DOHH2 (cell line): ENCODE data around the gene NEURL3.

Source experiments
- EZH2phosphoT487 ChIP-seq: fragments of 200-600 bp; sonication (generic); IDR thresholded peaks from 2 replicates; pipeline ENCODE4 v1.6.1; 2017; ENCODE audit warnings: borderline replicate concordance, mild to moderate bottlenecking, antibody characterized with exemption, low read length, moderate library complexity, mixed read lengths
- TF ChIP-seq, protein P1 (sequence below): fragments of 200-600 bp; sonication (generic); IDR thresholded peaks from one replicate; pipeline ENCODE4 v1.5.1; 2014; ENCODE audit warnings: antibody characterized with exemption, mild to moderate bottlenecking, low read depth, low read length; ENCODE audit not compliant: poor library complexity, severe bottlenecking

DNA sequence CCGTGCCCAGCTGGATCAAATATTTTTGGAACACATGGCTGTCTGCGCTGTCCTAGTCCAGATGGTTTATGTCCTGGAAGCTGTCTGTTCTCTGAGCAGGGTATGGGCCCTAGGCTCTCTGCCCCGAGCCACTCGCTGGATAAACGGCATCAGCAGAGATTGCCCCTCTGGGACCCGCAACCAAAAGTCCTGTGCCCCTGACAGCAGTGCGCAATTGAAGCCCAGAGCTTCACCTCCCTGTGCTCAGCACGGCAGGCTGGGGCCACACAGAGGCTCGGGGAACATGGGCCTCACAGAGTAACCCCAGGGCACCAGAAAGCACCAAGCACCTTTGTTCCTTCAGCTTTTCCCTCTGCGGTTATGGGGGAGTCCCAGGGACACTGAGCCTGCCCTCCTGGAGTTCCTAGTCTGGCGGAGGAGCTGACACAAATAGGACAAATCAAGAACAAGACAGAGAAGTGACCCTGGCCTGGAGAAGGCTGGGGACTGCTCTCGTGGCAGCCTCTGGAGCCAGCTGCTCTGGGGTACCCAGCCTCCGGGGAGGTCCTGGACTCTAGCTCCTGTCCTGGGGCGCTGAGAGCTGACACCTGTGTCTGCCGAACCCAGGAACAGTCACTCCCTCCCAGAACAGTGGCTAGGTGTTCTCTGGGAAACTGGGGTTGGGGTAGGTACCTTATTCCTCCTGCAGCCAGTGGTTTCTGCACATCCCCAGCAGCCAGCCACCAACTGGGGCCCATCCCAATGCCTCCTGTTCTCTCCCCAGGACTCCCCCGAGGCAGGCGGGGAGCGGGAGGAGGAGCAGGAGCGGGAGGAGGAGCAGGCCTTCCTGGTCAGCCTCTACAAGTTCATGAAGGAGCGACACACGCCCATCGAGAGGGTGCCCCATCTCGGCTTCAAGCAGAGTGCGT lies 43.7 kb upstream of the NEURL3 start:
- TF ChIP-seq, protein P1, sequence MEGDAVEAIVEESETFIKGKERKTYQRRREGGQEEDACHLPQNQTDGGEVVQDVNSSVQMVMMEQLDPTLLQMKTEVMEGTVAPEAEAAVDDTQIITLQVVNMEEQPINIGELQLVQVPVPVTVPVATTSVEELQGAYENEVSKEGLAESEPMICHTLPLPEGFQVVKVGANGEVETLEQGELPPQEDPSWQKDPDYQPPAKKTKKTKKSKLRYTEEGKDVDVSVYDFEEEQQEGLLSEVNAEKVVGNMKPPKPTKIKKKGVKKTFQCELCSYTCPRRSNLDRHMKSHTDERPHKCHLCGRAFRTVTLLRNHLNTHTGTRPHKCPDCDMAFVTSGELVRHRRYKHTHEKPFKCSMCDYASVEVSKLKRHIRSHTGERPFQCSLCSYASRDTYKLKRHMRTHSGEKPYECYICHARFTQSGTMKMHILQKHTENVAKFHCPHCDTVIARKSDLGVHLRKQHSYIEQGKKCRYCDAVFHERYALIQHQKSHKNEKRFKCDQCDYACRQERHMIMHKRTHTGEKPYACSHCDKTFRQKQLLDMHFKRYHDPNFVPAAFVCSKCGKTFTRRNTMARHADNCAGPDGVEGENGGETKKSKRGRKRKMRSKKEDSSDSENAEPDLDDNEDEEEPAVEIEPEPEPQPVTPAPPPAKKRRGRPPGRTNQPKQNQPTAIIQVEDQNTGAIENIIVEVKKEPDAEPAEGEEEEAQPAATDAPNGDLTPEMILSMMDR: no peak
- no peak for TF ChIP-seq EZH2phosphoT487
